HuH-7 (cell line): Measurements from ENCODE around the gene RUVBL1.
A peak's percentile ranks its signal among the peaks of the same experiment; 100 is the strongest.
"Not testable (repeated sequence)": the region's sequence is repeated elsewhere in the genome, so short reads cannot be mapped to it uniquely, and the experiment has no call there.

Experiments used
- DNase-seq: peaks from one replicate; pipeline ENCODE4 v3.0.0; 2011; ENCODE audit warnings: low spot score

Gene RUVBL1

GRCh38 chr3:128123538-128124368, at the start of gene RUVBL1:
RUVBL1 (minus strand) TSS chr3:128123812; CDS start chr3:128123724, 88 bp downstream.
- DNase-seq = peak; percentile 96

- no peak for DNase-seq
Measured at GRCh38 chr3:128173200-128173599, 49.6 kb upstream of the RUVBL1 start.

- peak; percentile 82 for DNase-seq
Measured at GRCh38 chr3:128170866-128171516, 47.4 kb upstream of the RUVBL1 start.

GRCh38 chr3:128168836-128169235, 45.2 kb upstream of the RUVBL1 start:
- DNase-seq = no peak

GRCh38 chr3:128167973-128168674, 44.5 kb upstream of the RUVBL1 start:
- no peak for DNase-seq

- no peak for DNase-seq
Measured at GRCh38 chr3:128167646-128167972, 44.0 kb upstream of the RUVBL1 start.

GRCh38 chr3:128166971-128167453, 43.4 kb upstream of the RUVBL1 start:
- DNase-seq = no peak

GRCh38 chr3:128163432-128163831, 39.8 kb upstream of the RUVBL1 start:
- DNase-seq = no peak

- DNase-seq = no peak
Measured at GRCh38 chr3:128160661-128161060, 37.0 kb upstream of the RUVBL1 start.

- DNase-seq = no peak
Measured at GRCh38 chr3:128155616-128156360, 32.2 kb upstream of the RUVBL1 start.

GRCh38 chr3:128154354-128154753, 30.7 kb upstream of the RUVBL1 start:
- DNase-seq = not testable (repeated sequence)

GRCh38 chr3:128153156-128154041, 29.8 kb upstream of the RUVBL1 start, which contains the start of gene EEFSEC:
EEFSEC (plus strand) TSS chr3:128153481; CDS start chr3:128153508, 27 bp downstream.
- peak; percentile 85 for DNase-seq

- no peak for DNase-seq
Measured at GRCh38 chr3:128152419-128153155, 29.0 kb upstream of the RUVBL1 start.

GRCh38 chr3:128151758-128152274, 28.2 kb upstream of the RUVBL1 start:
- DNase-seq = peak; percentile 31

- DNase-seq = no peak
Measured at GRCh38 chr3:128149650-128150049, 26.0 kb upstream of the RUVBL1 start.

- DNase-seq = no peak
Measured at GRCh38 chr3:128146201-128146600, 22.6 kb upstream of the RUVBL1 start.

GRCh38 chr3:128145279-128145678, 21.7 kb upstream of the RUVBL1 start:
- DNase-seq = no peak

- DNase-seq = no peak
Measured at GRCh38 chr3:128144512-128145187, 21.0 kb upstream of the RUVBL1 start.

- DNase-seq = no peak
Measured at GRCh38 chr3:128143496-128143895, 19.9 kb upstream of the RUVBL1 start.
